Kidney epithelial cell (primary cell): ENCODE measurements around the gene COX5A. TPM values are rescaled to one million over a fixed set of nuclear protein-coding genes. Genes with fewer than 3 reads are reported as not detected.

Source experiments
- DNase-seq: peaks from one replicate; pipeline ENCODE4 v3.0.0-alpha.2; 2010; ENCODE audit warnings: low read depth
- H3K27me3 ChIP-seq: 2 replicates; pipeline ENCODE4 v1.6.0; 2011; ENCODE audit warnings: low read length; ENCODE audit not compliant: control insufficient read depth, insufficient read depth
- H3K36me3 ChIP-seq: 2 replicates; pipeline ENCODE4 v1.5.1; 2011; ENCODE audit warnings: low read length; ENCODE audit not compliant: control insufficient read depth, insufficient read depth
- H3K4me3 ChIP-seq: 2 replicates; pipeline ENCODE4 v1.5.1; 2011; ENCODE audit warnings: low read depth, mild to moderate bottlenecking, control low read depth, low read length
- CTCF ChIP-seq: IDR thresholded peaks from 2 replicates; pipeline ENCODE4 v1.5.1; 2011; ENCODE audit warnings: mild to moderate bottlenecking, moderate library complexity, low read length, control low read depth, inconsistent platforms; ENCODE audit not compliant: insufficient read depth, poor library complexity, severe bottlenecking
- total RNA-seq: library from RNA; depleted of rRNA; stranded (reverse); fragments of >200 nt; gene quantifications from 2 replicates; pipeline ENCODE4 v1.2.3, GENCODE V29; 2015

Gene COX5A
- total RNA-seq, 1 donor from 2014 or later: 136 TPM

GRCh38 chr15:74884428-74885223 is 53.2 kb downstream of the COX5A start:
- TF ChIP-seq CTCF: no peak
- Histone ChIP-seq H3K4me3 (no peak overlapping the region), H3K27me3 (no peaks in the 10 kb centered on the region), H3K36me3 (no peaks in the 10 kb centered on the region)
- DNase-seq: no peak

- Histone ChIP-seq H3K36me3 (no peaks in the 10 kb centered on the region), H3K4me3 (no peak overlapping the region), H3K27me3 (no peaks in the 10 kb centered on the region)
- no peak for DNase-seq
- TF ChIP-seq CTCF: no peak
Observed at GRCh38 chr15:74882528-74882927, 55.3 kb downstream of the COX5A start.

GRCh38 chr15:74878273-74878672 is 59.6 kb downstream of the COX5A start:
- no peak for DNase-seq
- no peak for TF ChIP-seq CTCF
- Histone ChIP-seq H3K27me3 (no peaks in the 10 kb centered on the region), H3K4me3 (no peak overlapping the region), H3K36me3 (no peaks in the 10 kb centered on the region)

GRCh38 chr15:74873756-74874424 is 64.0 kb downstream of the COX5A start:
- Histone ChIP-seq H3K4me3 (peak overlapping the region; percentile 88), H3K36me3 (no peaks in the 10 kb centered on the region), H3K27me3 (no peaks in the 10 kb centered on the region)
- no peak for TF ChIP-seq CTCF
- no peak for DNase-seq

GRCh38 chr15:74873036-74873755 is 64.7 kb downstream of the COX5A start, which contains the start of gene SCAMP2:
TSS of gene SCAMP2 (minus strand) at chr15:74873365. CDS start at chr15:74873255, 110 bp downstream.
- H3K27me3 ChIP-seq: no peaks in the 10 kb centered on the region
- peak within 1 kb of the TSS; percentile 88 for H3K4me3 ChIP-seq
- no peak for TF ChIP-seq CTCF
- peak; percentile 82 for DNase-seq
- no peaks in the 10 kb centered on the region for H3K36me3 ChIP-seq
